Omental fat pad (tissue), 4 donors: ENCODE results near the gene RALB. TPM values are rescaled to one million over a fixed set of nuclear protein-coding genes. Genes with fewer than 3 reads are reported as not detected.

Experiments
- ATAC-seq: fragments of 150-250 bp; one replicate; pipeline ENCODE4 v1.9.1; 2016; ENCODE audit warnings: mild to moderate bottlenecking, moderate library complexity; ENCODE audit not compliant: low FRiP score
- DNase-seq: peaks from one replicate; pipeline ENCODE4 v3.0.0-alpha.2; 2019; ENCODE audit warnings: low spot score
- small RNA-seq: library from RNA; depleted of rRNA; stranded (forward); fragments of <200 nt; gene quantifications from one replicate; pipeline ENCODE3, GENCODE V24; 2016
- total RNA-seq, 4 donors: library from RNA; depleted of rRNA; stranded (reverse); fragments of >200 nt; gene quantifications; one replicate each; pipeline ENCODE4 v1.1.0, GENCODE V29; 2016
- TF ChIP-seq, protein P1 (sequence below), 3 donors: fragments of 450-650 bp; IDR thresholded peaks; one replicate each; pipeline ENCODE4 v1.5.1; 2016 to 2017; ENCODE audit warnings: antibody characterized with exemption in 3 of 3, mild to moderate bottlenecking in 3 of 3, moderate library complexity in 2 of 3

The RALB gene
- total RNA-seq, 4 donors from 2014 or later: 41.5 to 74.2 (median 51.4) TPM

DNA sequence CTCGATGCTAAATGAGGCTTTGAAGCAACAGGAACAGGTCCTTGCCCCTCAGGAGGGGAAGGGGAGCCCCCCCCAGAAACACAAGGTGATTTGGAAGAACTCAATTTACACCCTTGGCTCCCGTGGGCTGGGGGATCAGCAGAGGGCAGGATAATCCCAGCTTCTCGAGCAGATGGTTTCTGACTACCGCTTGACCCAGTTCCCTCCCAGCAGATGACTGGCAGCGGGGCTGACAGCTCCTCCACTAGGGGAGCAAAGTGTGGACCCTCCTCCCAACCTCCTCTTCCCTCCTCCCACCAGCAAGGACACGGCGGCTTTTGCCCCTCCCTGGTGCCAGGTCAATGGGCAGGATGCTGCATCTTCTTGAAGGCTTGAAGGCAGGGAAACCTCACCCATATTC is 89.8 kb downstream of the RALB start:
- ATAC-seq (no peak), DNase-seq (no peak)
- TF ChIP-seq, protein P1, sequence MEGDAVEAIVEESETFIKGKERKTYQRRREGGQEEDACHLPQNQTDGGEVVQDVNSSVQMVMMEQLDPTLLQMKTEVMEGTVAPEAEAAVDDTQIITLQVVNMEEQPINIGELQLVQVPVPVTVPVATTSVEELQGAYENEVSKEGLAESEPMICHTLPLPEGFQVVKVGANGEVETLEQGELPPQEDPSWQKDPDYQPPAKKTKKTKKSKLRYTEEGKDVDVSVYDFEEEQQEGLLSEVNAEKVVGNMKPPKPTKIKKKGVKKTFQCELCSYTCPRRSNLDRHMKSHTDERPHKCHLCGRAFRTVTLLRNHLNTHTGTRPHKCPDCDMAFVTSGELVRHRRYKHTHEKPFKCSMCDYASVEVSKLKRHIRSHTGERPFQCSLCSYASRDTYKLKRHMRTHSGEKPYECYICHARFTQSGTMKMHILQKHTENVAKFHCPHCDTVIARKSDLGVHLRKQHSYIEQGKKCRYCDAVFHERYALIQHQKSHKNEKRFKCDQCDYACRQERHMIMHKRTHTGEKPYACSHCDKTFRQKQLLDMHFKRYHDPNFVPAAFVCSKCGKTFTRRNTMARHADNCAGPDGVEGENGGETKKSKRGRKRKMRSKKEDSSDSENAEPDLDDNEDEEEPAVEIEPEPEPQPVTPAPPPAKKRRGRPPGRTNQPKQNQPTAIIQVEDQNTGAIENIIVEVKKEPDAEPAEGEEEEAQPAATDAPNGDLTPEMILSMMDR (IDR thresholded peaks at IDR 0.05): no peak

DNA sequence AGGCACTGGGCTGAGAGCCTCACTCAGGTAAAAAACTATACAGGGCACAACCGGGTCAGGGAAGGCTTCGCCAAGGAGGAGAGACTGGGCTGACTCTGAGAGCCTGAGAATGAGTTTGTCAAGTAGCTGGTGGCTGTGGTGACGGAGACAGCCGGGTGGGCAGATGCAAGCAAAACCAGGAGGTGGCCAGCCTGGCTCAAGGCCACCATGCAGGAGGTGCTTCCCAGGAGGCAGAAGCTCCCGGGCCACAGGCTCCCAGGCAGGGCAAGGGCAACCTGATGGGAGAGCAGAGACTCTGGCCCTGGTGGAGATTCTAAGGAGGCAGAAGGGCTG is 90.4 kb downstream of the RALB start:
- ATAC-seq: no peak
- DNase-seq: no peak
- TF ChIP-seq, protein P1 (IDR thresholded peaks at IDR 0.05): no peak

DNA sequence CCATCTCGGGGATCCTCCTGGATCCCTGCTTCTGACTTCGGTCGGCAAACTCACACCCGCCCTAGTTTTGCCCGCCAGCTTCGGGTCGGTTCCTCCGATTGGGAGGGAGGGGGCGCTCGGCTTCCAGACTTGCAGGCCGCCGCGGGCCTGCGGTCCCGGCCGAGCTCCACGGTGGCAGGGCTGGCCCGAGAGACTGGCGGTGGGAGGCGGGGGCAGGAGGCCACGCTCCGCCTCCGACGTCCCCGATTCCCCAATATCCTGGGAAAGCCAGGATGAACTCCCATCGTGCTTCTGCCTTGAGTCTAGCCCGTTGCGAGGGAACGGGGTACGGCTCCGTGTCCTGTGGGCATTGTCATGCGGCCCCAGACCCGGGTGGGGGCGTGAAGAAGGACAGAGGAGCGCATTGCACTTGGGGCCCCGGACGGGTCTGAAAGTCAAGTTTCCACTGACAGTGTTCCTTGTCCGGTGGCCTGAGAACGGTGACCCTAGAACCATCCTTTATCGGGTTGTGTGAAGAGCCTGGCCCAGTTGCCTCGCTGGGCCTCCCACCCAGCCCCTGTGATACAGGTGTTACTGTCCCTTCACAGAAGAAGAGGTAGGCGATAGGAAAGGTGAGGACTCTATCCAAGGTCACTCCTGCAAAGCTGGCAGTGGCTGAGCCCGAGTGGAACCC is 90.9 kb downstream of the RALB start:
- peak; percentile 62 for ATAC-seq
- DNase-seq: peak; percentile 34
- TF ChIP-seq, protein P1 (IDR thresholded peaks at IDR 0.05): peak in 2 of 3 donors; percentile 61 to 79

Small RNA genes within 50 kb of the gene (small RNA-seq; reads per million reads assigned to genes)
- gene MTND4LP14: not detected

Other genes starting within 250 kb of the RALB start
- gene EPB41L5, start 239.8 kb upstream of the RALB start, total RNA-seq: 10 to 100 TPM; 14.2 to 24.0 (median 17.4) TPM
- gene TMEM185B, start 29.5 kb upstream of the RALB start, total RNA-seq: 10 to 100 TPM; 21.5 to 31.7 (median 25.1) TPM
- 10 to 100 TPM in 3 of 4 donors, 1 to 10 TPM in 1; 6.7 to 59.8 (median 28.6) TPM for gene INHBB, start 93.3 kb downstream of the RALB start, total RNA-seq